HepG2 (cell line): Measurements from ENCODE around the gene AP1S3. TPM values are rescaled to one million over a fixed set of nuclear protein-coding genes. Genes with fewer than 3 reads are reported as not detected.

Experiments used
- ATAC-seq: fragments of 200-7000 bp; cut with Tn5 transposase; 3 replicates; pipeline ENCODE4 v1.9.1; 2020; ENCODE audit warnings: mild to moderate bottlenecking, moderate library complexity
- BruUV-seq: library from RNA; stranded (reverse); fragments of 400-500 nt; replicated peaks from 2 replicates; lab custom pipeline; 2021; lab: Mats Ljungman, UMichigan
- CTCF ChIA-PET: fragments of 300-600 bp; formaldehyde crosslinking; extraction: SDS; loops from one replicate; lab custom pipeline; 2021; ENCODE audit warnings: low total read pairs, inconsistent platforms, low intra/inter-chr PET ratio; lab: Yijun Ruan, JAX
- POLR2A ChIA-PET: fragments of 350-600 bp; sonication (Branson Sonifier 250); formaldehyde crosslinking; loops from one replicate; lab custom pipeline; 2020; ENCODE audit warnings: antibody characterized with exemption, inconsistent platforms; lab: Yijun Ruan, JAX
- DNase-seq: peaks from one replicate; pipeline ENCODE4 v3.0.0-alpha.2; 2015; ENCODE audit warnings: low spot score
- FAIRE-seq: peaks from 3 replicates; lab custom pipeline; 2011; peaks lifted over from hg19 to GRCh38; lab: Jason Lieb, UNC
- H2AFZ ChIP-seq: one replicate; pipeline ENCODE4 v1.6.1; 2011; ENCODE audit warnings: low read length, inconsistent platforms
- H3K27ac ChIP-seq: fragments of 300-600 bp; 3 replicates; pipeline ENCODE4 v1.8.0; 2011; ENCODE audit warnings: mixed run types, mild to moderate bottlenecking, mixed read lengths, low read length, inconsistent platforms; ENCODE audit not compliant: insufficient read depth; ENCODE audit errors: extremely low read length
- H3K27me3 ChIP-seq, 2 experiments: fragments of 200-600 bp in 1 of 2; 2 replicates in 1 of 2; 3 replicates in 1 of 2; pipeline versions ENCODE4 v1.6.0 to v1.8.0; 2011; ENCODE audit warnings: low read length in 2 of 2, mild to moderate bottlenecking in 2 of 2, moderate library complexity in 2 of 2, inconsistent platforms in 1 of 2; ENCODE audit not compliant: insufficient read depth in 2 of 2, control insufficient read depth in 1 of 2
- H3K36me3 ChIP-seq, 2 experiments: fragments of 200-600 bp in 1 of 2; replicated peaks in 1 of 2; 2 replicates in 1 of 2; 3 replicates in 1 of 2; pipeline versions ENCODE4 v1.5.1 to v1.8.0; 2011; ENCODE audit warnings: low read length in 2 of 2, inconsistent platforms in 1 of 2; ENCODE audit not compliant: insufficient read depth in 2 of 2, control insufficient read depth in 1 of 2
- H3K4me1 ChIP-seq: 2 replicates; pipeline ENCODE4 v1.5.1; 2012; ENCODE audit warnings: low read length, inconsistent platforms; ENCODE audit not compliant: insufficient read depth
- H3K4me2 ChIP-seq: 2 replicates; pipeline ENCODE4 v1.6.0; 2011; ENCODE audit warnings: low read depth, low read length, inconsistent platforms
- H3K4me3 ChIP-seq, 3 experiments: fragments of 200-600 bp in 1 of 3; sonication (generic), shearing (Covaris generic) in 1 of 3; replicated peaks in 1 of 3; 2 replicates each; pipeline ENCODE4 v1.5.1; 2011 to 2016; ENCODE audit warnings: low read length in 3 of 3, inconsistent platforms in 2 of 3, low read depth in 2 of 3, mild to moderate bottlenecking in 2 of 3, control low read depth in 1 of 3, mixed read lengths in 1 of 3; ENCODE audit not compliant: insufficient read depth in 1 of 3
- H3K79me2 ChIP-seq: one replicate; pipeline ENCODE4 v1.6.1; 2011; ENCODE audit warnings: low read length, inconsistent platforms; ENCODE audit not compliant: insufficient read depth
- H3K9ac ChIP-seq: 2 replicates; pipeline ENCODE4 v1.6.0; 2011; ENCODE audit warnings: mild to moderate bottlenecking, low read depth, low read length, inconsistent platforms; ENCODE audit not compliant: insufficient read depth
- H3K9me3 ChIP-seq: 2 replicates; pipeline ENCODE4 v1.5.1; 2012; ENCODE audit warnings: mild to moderate bottlenecking, low read length
- H4K20me1 ChIP-seq: 2 replicates; pipeline ENCODE4 v1.6.0; 2011; ENCODE audit warnings: inconsistent platforms, mild to moderate bottlenecking, low read length, moderate library complexity; ENCODE audit not compliant: insufficient read depth
- ATF6 ChIP-seq: sonication (generic); formaldehyde crosslinking; conservative IDR thresholded peaks from 2 replicates; pipeline ENCODE4 v1.4.0; 2020; ENCODE audit warnings: missing genetic modification reagents
- GPN1 ChIP-seq: sonication (generic); formaldehyde crosslinking; IDR thresholded peaks from 2 replicates; pipeline ENCODE4 v1.5.1; 2020; ENCODE audit warnings: missing genetic modification reagents, borderline replicate concordance
- HMG20A ChIP-seq: IDR thresholded peaks from 2 replicates; pipeline ENCODE4 v1.6.1; 2016; ENCODE audit warnings: borderline replicate concordance
- KLF6 ChIP-seq: IDR thresholded peaks from 2 replicates; pipeline ENCODE4 v1.8.0; 2016; ENCODE audit warnings: missing biosample characterization, missing genetic modification reagents
- MTF1 ChIP-seq: sonication (generic); formaldehyde crosslinking; IDR thresholded peaks from 2 replicates; pipeline ENCODE4 v1.5.0; 2020; ENCODE audit warnings: missing genetic modification reagents
- NR2F2 ChIP-seq: IDR thresholded peaks from 2 replicates; pipeline ENCODE4 v1.6.1; 2012; ENCODE audit warnings: low read depth, inconsistent platforms, borderline replicate concordance
- PCBP2 ChIP-seq: fragments of 200-400 bp; formaldehyde crosslinking; optimal IDR thresholded peaks from 2 replicates; pipeline ENCODE3; 2018; ENCODE audit warnings: low read length, low read depth; ENCODE audit not compliant: poor library complexity, severe bottlenecking
- POLR2AphosphoS2 ChIP-seq: IDR thresholded peaks from 2 replicates; pipeline ENCODE4 v1.6.1; 2011; ENCODE audit warnings: low read depth, low read length, improper control_type of control experiment
- RXRA ChIP-seq: sonication (generic); formaldehyde crosslinking; IDR thresholded peaks from 2 replicates; pipeline ENCODE4 v1.5.1; 2020; ENCODE audit warnings: missing genetic modification reagents
- SIX4 ChIP-seq: sonication (generic); formaldehyde crosslinking; IDR thresholded peaks from 2 replicates; pipeline ENCODE4 v1.4.0; 2020; ENCODE audit warnings: missing genetic modification reagents
- SKIL ChIP-seq: sonication (generic); formaldehyde crosslinking; IDR thresholded peaks from 2 replicates; pipeline ENCODE4 v1.8.0; 2022; ENCODE audit warnings: missing genetic modification reagents, mild to moderate bottlenecking, moderate library complexity, borderline replicate concordance
- ZNF296 ChIP-seq: sonication (generic); formaldehyde crosslinking; conservative IDR thresholded peaks from 2 replicates; pipeline ENCODE4 v1.5.0; 2020; ENCODE audit warnings: mild to moderate bottlenecking, missing genetic modification reagents
- WGBS: methylation state at CpG from one replicate; pipeline ENCODE4 v1.1.6; 2017; ENCODE audit warnings: low lambda C conversion rate; 5-methylcytosine and 5-hydroxymethylcytosine counted together
- in situ Hi-C: cut with HindIII; loops from 2 replicates; pipeline ENCODE4 v1.10.0; 2017; ENCODE audit warnings: low pct_unique_long_range_greater_than_20kb; ENCODE audit not compliant: extremely low pct_ligation_motif_present
- intact Hi-C: fragments of 100-400 bp; cut with micrococcal nuclease; formaldehyde crosslinking; loops from one replicate; pipeline ENCODE4 v1.10.0; 2022; ENCODE audit not compliant: unreplicated experiment
- polyA plus RNA-seq, 8 experiments: library from polyadenylated mRNA; depleted of rRNA in 3 of 8; stranded (reverse) in 7 of 8; unstranded in 1 of 8; fragments of >200 nt; fragmentation: Illumina TruSeq in 4 of 8; extraction: Trizol in 4 of 8; gene quantifications; 2 replicates each; pipeline versions ENCODE4 v1.2.1 to v1.2.3, GENCODE V29; 2011 to 2016; ENCODE audit warnings: low read depth in 4 of 8, missing spikeins in 1 of 8, mixed read lengths in 1 of 8; ENCODE audit not compliant: insufficient read depth in 1 of 8
- total RNA-seq, 5 experiments: library from RNA; depleted of rRNA; stranded (reverse); fragments of >200 nt; fragmentation: Illumina TruSeq; extraction: Trizol; gene quantifications; 2 replicates each; pipeline ENCODE4 v1.2.3, GENCODE V29; 2016; ENCODE audit warnings: low read depth in 1 of 5

The AP1S3 gene
- total and polyA plus RNA-seq, 2 of the 13 experiments (the other 11 are each of a cell fraction or from before 2014, with no cell fraction given): 3.0 to 16.3 TPM

GRCh38 chr2:223744580-223744979, 92.8 kb downstream of the AP1S3 start:
- no peak overlapping the region for H2AFZ ChIP-seq

More at GRCh38 chr2:223744580-223744979, 92.8 kb downstream of the AP1S3 start:
- Histone ChIP-seq H3K27ac (no peak overlapping the region), H4K20me1 (no peaks in the 10 kb centered on the region), H3K27me3 (no peaks in the 10 kb centered on the region), H3K9me3 (no peaks in the 10 kb centered on the region), H3K4me2 (no peak overlapping the region), H3K79me2 (no peaks in the 10 kb centered on the region), H3K9ac (no peak overlapping the region), H3K4me1 (no peaks in the 10 kb centered on the region), H3K4me3 (no peak overlapping the region), H3K36me3 (no peaks in the 10 kb centered on the region)
- DNase-seq (no peak), FAIRE-seq (no peak), ATAC-seq (no peak; the same call in 2 of the 3 replicates)
- POLR2A ChIA-PET: no interaction called here
- 24% methylated on average over 3 of the region's 3 CpGs for WGBS
- no peak for TF ChIP-seq HMG20A
- TF ChIP-seq POLR2AphosphoS2: no peak
- no peak for TF ChIP-seq PCBP2
- no peak for TF ChIP-seq ZNF296 (CRISPR knock-in tag)
- no peak for TF ChIP-seq MTF1 (CRISPR knock-in tag)
- TF ChIP-seq SIX4: no peak
- TF ChIP-seq SKIL: no peak
- TF ChIP-seq KLF6 (CRISPR knock-in tag): no peak
- TF ChIP-seq RXRA (CRISPR knock-in tag): no peak
- TF ChIP-seq NR2F2: no peak
- TF ChIP-seq GPN1 (CRISPR knock-in tag): no peak
- TF ChIP-seq ATF6 (CRISPR knock-in tag): no peak
- CTCF ChIA-PET: no interaction called here
- no TSS peak for BruUV-seq
- intact Hi-C loops (no loop called here), in situ Hi-C loops (no loop called here)
